Cardiac muscle cell (in vitro differentiated cells and primary cell): ENCODE measurements around the gene ID2. TPM values are rescaled to one million over a fixed set of nuclear protein-coding genes. Genes with fewer than 3 reads are reported as not detected.

Experiments
- DNase-seq, 2 donors: peaks; one replicate each; pipeline versions ENCODE4 v3.0.0 to v3.0.0-alpha.2; 2010 to 2017; ENCODE audit warnings: low read depth in 1 of 2, low spot score in 1 of 2
- H3K27ac ChIP-seq: fragments of 200-600 bp; sonication (generic); 2 replicates; pipeline ENCODE4 v1.5.1; 2016
- H3K27me3 ChIP-seq: fragments of 200-600 bp; sonication (generic); 2 replicates; pipeline ENCODE4 v1.6.0; 2016; ENCODE audit warnings: control low read depth
- H3K36me3 ChIP-seq: fragments of 200-600 bp; sonication (generic); 2 replicates; pipeline ENCODE4 v1.5.1; 2016; ENCODE audit warnings: control low read depth
- H3K4me1 ChIP-seq: fragments of 200-600 bp; sonication (generic); 2 replicates; pipeline ENCODE4 v1.8.1; 2017; ENCODE audit warnings: low read depth, mild to moderate bottlenecking, mixed run types
- H3K4me3 ChIP-seq: fragments of 200-600 bp; sonication (generic); 2 replicates; pipeline ENCODE4 v1.5.1; 2016; ENCODE audit warnings: mild to moderate bottlenecking
- H3K9me3 ChIP-seq: fragments of 200-600 bp; sonication (generic); 2 replicates; pipeline ENCODE4 v1.5.1; 2017; ENCODE audit warnings: low read depth, mild to moderate bottlenecking, control low read depth
- CTCF ChIP-seq: IDR thresholded peaks from 2 replicates; pipeline ENCODE4 v1.5.1; 2012; ENCODE audit warnings: low read depth, mild to moderate bottlenecking, low read length
- polyA plus RNA-seq: library from polyadenylated mRNA; unstranded; fragments of >200 nt; fragmentation: Nextera tagmentation; extraction: Ambion mirVana; gene quantifications from 2 replicates; pipeline ENCODE4 v1.2.1, GENCODE V29; 2016
- total RNA-seq: library from RNA; depleted of rRNA; stranded (reverse); fragments of >200 nt; gene quantifications from 2 replicates; pipeline ENCODE4 v1.2.3, GENCODE V29; 2016

Gene ID2
- total and polyA plus RNA-seq, 2 experiments from 2014 or later, result 409 to 780 TPM

DNA sequence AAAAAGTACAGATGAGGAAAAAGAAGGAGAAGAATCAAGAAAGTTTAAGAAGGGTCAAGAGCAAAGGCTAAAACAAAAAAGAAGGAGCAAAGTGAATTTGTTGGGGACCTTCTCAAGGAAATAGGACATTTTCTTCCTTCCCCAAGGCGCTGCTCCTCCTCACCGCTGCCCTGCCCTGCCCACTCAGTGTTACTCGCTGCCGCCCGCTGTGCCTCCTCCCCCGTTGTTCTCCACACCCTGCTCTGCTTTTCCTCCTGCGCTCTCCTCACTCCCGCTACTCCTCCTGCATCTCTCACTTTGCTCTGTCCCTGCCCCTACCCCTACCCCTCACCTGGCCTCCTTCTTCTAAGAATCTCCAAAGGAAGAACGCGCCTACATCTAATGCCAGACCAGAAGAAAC, 50.7 kb downstream of the ID2 start:
- no peaks in the 10 kb centered on the region for H3K27me3 ChIP-seq
- no peak overlapping the region for H3K27ac ChIP-seq
- no peaks in the 10 kb centered on the region for H3K4me1 ChIP-seq
- no peaks in the 10 kb centered on the region for H3K9me3 ChIP-seq
- peaks cover 87% of the 10 kb centered on the region for H3K36me3 ChIP-seq
- no peak for TF ChIP-seq CTCF
- no peak for DNase-seq
- H3K4me3 ChIP-seq, result no peak overlapping the region

Other genes starting within 250 kb of the ID2 start
- gene KIDINS220, start 155.6 kb downstream of the ID2 start, total RNA-seq, result 69.8 and 127 TPM in 2 replicates
- gene KIDINS220, start 155.6 kb downstream of the ID2 start, polyA plus RNA-seq, result 43.0 and 69.7 TPM in 2 replicates